ENCODE results near the gene PLLP. TPM values are rescaled to one million over a fixed set of nuclear protein-coding genes. Genes with fewer than 3 reads are reported as not detected.

Gene PLLP
- total and polyA plus RNA-seq, 9 of the 15 experiments (the other 6 are each of a cell fraction or from before 2014, with no cell fraction given) = 0.09 to 0.96 (median 0.27) TPM

DNA sequence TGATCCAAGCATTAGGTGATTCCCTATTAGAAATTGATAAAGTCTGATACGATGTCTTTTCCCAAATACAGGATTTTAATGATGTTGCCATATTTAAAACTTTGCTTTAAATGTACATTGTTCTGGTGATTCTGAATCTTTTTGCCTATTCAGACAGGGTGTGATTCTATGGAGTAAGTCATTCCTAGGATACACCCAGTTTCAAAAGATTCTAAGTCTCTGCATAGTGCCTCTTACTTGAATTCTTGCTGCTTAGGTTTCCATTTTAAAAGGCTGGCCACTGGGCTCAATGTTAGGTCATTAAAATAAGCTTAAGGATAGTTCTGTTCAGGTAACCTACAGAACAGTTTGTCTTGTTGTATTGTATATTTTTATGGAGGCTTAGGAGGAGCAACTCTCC is 61.4 kb downstream of the PLLP start:
- H3K79me2 ChIP-seq (ENCODE audit: control insufficient read depth, insufficient read depth, low read length) = no peaks in the 10 kb centered on the region
- WGBS (ENCODE audit: insufficient coverage, low coverage, missing lambda C conversion rate) = 91% methylated on average over 1 of the region's 1 CpG
- DNase-seq (ENCODE audit: extremely low read depth in 1 of 4, low spot score in 3 of 4) (no peak), FAIRE-seq (no peak), ATAC-seq (no peak)
- H3K36me3 ChIP-seq (ENCODE audit: control insufficient read depth, insufficient read depth, low read length) = peaks cover 80% of the 10 kb centered on the region
- intact Hi-C loops (cut with micrococcal nuclease) (no loop called here), in situ Hi-C loops (cut with MboI) (no loop called here)
- H3K9ac ChIP-seq (ENCODE audit: insufficient read depth in 1 of 2, low read depth in 2 of 2, low read length in 2 of 2) = no peak overlapping the region
- no peak overlapping the region for H3K4me2 ChIP-seq (ENCODE audit: insufficient read depth, low read length)
- no peaks in the 10 kb centered on the region for H3K9me1 ChIP-seq (ENCODE audit: control insufficient read depth, insufficient read depth, low read length)
- no peaks in the 10 kb centered on the region for H3K27me3 ChIP-seq (ENCODE audit: control insufficient read depth in 2 of 2, insufficient read depth in 2 of 2, low read length in 2 of 2)
- no TSS peak for BruUV-seq (replicated peaks)
- ChIA-PET POLR2A (no interaction called here), CTCF (ENCODE audit: low intra/inter-chr PET ratio) (no interaction called here)
- no peak overlapping the region for H2AFZ ChIP-seq (ENCODE audit: low read depth, low read length)
- H3K27ac ChIP-seq (ENCODE audit: extremely low read depth, low read depth, low read length) = no peak overlapping the region
- TF ChIP-seq CREM (IDR thresholded peaks at IDR 0.05; ENCODE audit: low read depth) (no peak), ZC3H11A (IDR thresholded peaks at IDR 0.05; ENCODE audit: low read depth, low read length) (no peak), NCOA1 (IDR thresholded peaks at IDR 0.05; ENCODE audit: low read depth) (no peak), ZNF174 (CRISPR knock-in tag; IDR thresholded peaks at IDR 0.05) (no peak)
- no peaks in the 10 kb centered on the region for H3K9me3 ChIP-seq (replicated peaks; ENCODE audit: control insufficient read depth, insufficient read depth, low read depth, low read length)
- no peaks in the 10 kb centered on the region for H3K4me1 ChIP-seq (replicated peaks in 1 of 2; ENCODE audit: control insufficient read depth in 2 of 2, insufficient read depth in 2 of 2, low read length in 2 of 2)
- H4K20me1 ChIP-seq (replicated peaks; ENCODE audit: control insufficient read depth, insufficient read depth, low read length) = no peaks in the 10 kb centered on the region
- no peak overlapping the region for H3K4me3 ChIP-seq

- ATAC-seq (no peak), FAIRE-seq (no peak), DNase-seq (ENCODE audit: extremely low read depth in 1 of 4, low spot score in 3 of 4) (no peak)
- Histone ChIP-seq H3K36me3 (ENCODE audit: control insufficient read depth, insufficient read depth, low read length) (peaks cover 79% of the 10 kb centered on the region), H2AFZ (ENCODE audit: low read depth, low read length) (no peak overlapping the region), H3K4me3 (no peak overlapping the region), H3K9me3 (replicated peaks; ENCODE audit: control insufficient read depth, insufficient read depth, low read depth, low read length) (no peaks in the 10 kb centered on the region), H3K79me2 (ENCODE audit: control insufficient read depth, insufficient read depth, low read length) (no peaks in the 10 kb centered on the region), H3K9me1 (ENCODE audit: control insufficient read depth, insufficient read depth, low read length) (no peaks in the 10 kb centered on the region), H3K9ac (ENCODE audit: insufficient read depth in 1 of 2, low read depth in 2 of 2, low read length in 2 of 2) (no peak overlapping the region), H4K20me1 (replicated peaks; ENCODE audit: control insufficient read depth, insufficient read depth, low read length) (no peaks in the 10 kb centered on the region), H3K4me2 (ENCODE audit: insufficient read depth, low read length) (no peak overlapping the region), H3K27me3 (ENCODE audit: control insufficient read depth in 2 of 2, insufficient read depth in 2 of 2, low read length in 2 of 2) (no peaks in the 10 kb centered on the region), H3K4me1 (replicated peaks in 1 of 2; ENCODE audit: control insufficient read depth in 2 of 2, insufficient read depth in 2 of 2, low read length in 2 of 2) (no peaks in the 10 kb centered on the region), H3K27ac (ENCODE audit: extremely low read depth, low read depth, low read length) (no peak overlapping the region)
- ChIA-PET POLR2A (no interaction called here), CTCF (ENCODE audit: low intra/inter-chr PET ratio) (no interaction called here)
- intact Hi-C loops (cut with micrococcal nuclease) = no loop called here
- in situ Hi-C loops (cut with MboI) = no loop called here
- WGBS (ENCODE audit: insufficient coverage, low coverage, missing lambda C conversion rate) = 67% methylated on average over 2 of the region's 2 CpGs
- BruUV-seq (replicated peaks) = no TSS peak
- peak; percentile 86 for TF ChIP-seq ZNF274 (IDR thresholded peaks at IDR 0.05; ENCODE audit: borderline replicate concordance, low read depth, low read length)
- TF ChIP-seq MAFF (IDR thresholded peaks at IDR 0.05; ENCODE audit: low read length) = no peak
Observed at GRCh38 chr16:57216968-57217367, 67.5 kb downstream of the PLLP start.

Measured in K562 (cell line).